H1 (cell line): ENCODE measurements around the gene ADNP2. TPM values are rescaled to one million over a fixed set of nuclear protein-coding genes. Genes with fewer than 3 reads are reported as not detected.

ENCODE experiments used
- CTCF ChIA-PET: fragments of 300-600 bp; sonication (Branson Sonifier 250); formaldehyde crosslinking; loops from one replicate; lab custom pipeline; 2021; ENCODE audit not compliant: partially characterized antibody; lab: Charles Lee
- POLR2A ChIA-PET: fragments of 300-600 bp; sonication (Branson Sonifier 250); formaldehyde crosslinking; loops from one replicate; lab custom pipeline; 2021; ENCODE audit warnings: inconsistent platforms; ENCODE audit not compliant: partially characterized antibody; lab: Charles Lee
- DNase-seq, 2 experiments: peaks; one replicate each; pipeline versions ENCODE4 v3.0.0 to v3.0.0-alpha.2; 2010 to 2022; ENCODE audit warnings: low spot score in 2 of 2, low read depth in 1 of 2, mixed read lengths in 1 of 2
- FAIRE-seq: peaks from 2 replicates; lab custom pipeline; 2011; peaks lifted over from hg19 to GRCh38; lab: Jason Lieb, UNC
- H2AFZ ChIP-seq: 2 replicates; pipeline ENCODE4 v1.8.1; 2012; ENCODE audit warnings: low read length, inconsistent platforms
- H2AK5ac ChIP-seq: 2 replicates; pipeline ENCODE4 v1.6.1; 2013; ENCODE audit warnings: low read depth, low read length
- H2BK120ac ChIP-seq: replicated peaks from 2 replicates; pipeline ENCODE3; 2013; ENCODE audit warnings: low read depth, low read length, inconsistent platforms
- H2BK12ac ChIP-seq: 2 replicates; pipeline ENCODE4 v1.6.1; 2013; ENCODE audit warnings: low read depth, low read length
- H2BK15ac ChIP-seq: 2 replicates; pipeline ENCODE4 v1.6.1; 2013; ENCODE audit warnings: low read length
- H2BK20ac ChIP-seq: 2 replicates; pipeline ENCODE4 v1.6.1; 2013; ENCODE audit warnings: low read length
- H2BK5ac ChIP-seq: 2 replicates; pipeline ENCODE4 v1.6.1; 2013; ENCODE audit warnings: low read depth, low read length
- H3K14ac ChIP-seq: 2 replicates; pipeline ENCODE4 v1.6.1; 2013; ENCODE audit warnings: inconsistent platforms; ENCODE audit not compliant: insufficient read length
- H3K18ac ChIP-seq: 2 replicates; pipeline ENCODE4 v1.6.1; 2013; ENCODE audit warnings: low read length; ENCODE audit errors: extremely low read depth
- H3K23ac ChIP-seq: 2 replicates; pipeline ENCODE4 v1.6.1; 2013; ENCODE audit warnings: inconsistent platforms; ENCODE audit not compliant: insufficient read length
- H3K23me2 ChIP-seq: 2 replicates; pipeline ENCODE4 v1.6.1; 2013; ENCODE audit warnings: low read depth, low read length
- H3K27ac ChIP-seq: 2 replicates; pipeline ENCODE4 v1.6.1; 2011; ENCODE audit warnings: low read depth, low read length, inconsistent platforms
- H3K27me3 ChIP-seq, 4 experiments: replicated peaks in 1 of 4; 1 replicate in 1 of 4; 2 replicates in 3 of 4; pipeline versions ENCODE4 v1.6.1 to v1.8.1; 2011 to 2013; ENCODE audit warnings: low read length in 3 of 4, mild to moderate bottlenecking in 3 of 4, inconsistent platforms in 2 of 4, mixed read lengths in 2 of 4, moderate library complexity in 1 of 4; ENCODE audit not compliant: control insufficient read depth in 3 of 4, insufficient read depth in 3 of 4; ENCODE audit errors: extremely low read depth in 1 of 4
- H3K36me3 ChIP-seq, 4 experiments: 2 replicates each; pipeline versions ENCODE4 v1.6.1 to v1.8.1; 2011 to 2013; ENCODE audit warnings: mild to moderate bottlenecking in 4 of 4, low read length in 3 of 4, moderate library complexity in 2 of 4, control low read depth in 1 of 4, inconsistent platforms in 1 of 4; ENCODE audit not compliant: insufficient read depth in 4 of 4, control insufficient read depth in 2 of 4
- H3K4ac ChIP-seq: replicated peaks from 2 replicates; pipeline ENCODE3; 2013; ENCODE audit warnings: low read length, low read depth, mixed read lengths, inconsistent platforms; ENCODE audit not compliant: insufficient read length
- H3K4me1 ChIP-seq, 4 experiments: replicated peaks in 1 of 4; 1 replicate in 1 of 4; 2 replicates in 3 of 4; pipeline versions ENCODE4 v1.6.1 to v1.8.1; 2011 to 2013; ENCODE audit warnings: low read length in 3 of 4, inconsistent platforms in 2 of 4, mixed read lengths in 1 of 4; ENCODE audit not compliant: insufficient read depth in 4 of 4, control insufficient read depth in 3 of 4
- H3K4me2 ChIP-seq, 2 experiments: 2 replicates each; pipeline versions ENCODE4 v1.6.1 to v1.8.1; 2011 to 2013; ENCODE audit warnings: low read depth in 2 of 2, low read length in 2 of 2, control low read depth in 1 of 2, inconsistent platforms in 1 of 2, mild to moderate bottlenecking in 1 of 2; ENCODE audit not compliant: insufficient read depth in 1 of 2
- H3K4me3 ChIP-seq, 4 experiments: fragments of 200-600, 300-600 bp in 1 of 4; sonication (generic), shearing (Covaris generic), sonication (Bioruptor Twin) in 1 of 4; 2 replicates each; pipeline versions ENCODE4 v1.5.1 to v1.8.1; 2011 to 2016; ENCODE audit warnings: low read length in 4 of 4, low read depth in 3 of 4, control low read depth in 2 of 4, inconsistent platforms in 2 of 4, mild to moderate bottlenecking in 2 of 4, mixed read lengths in 1 of 4, moderate library complexity in 1 of 4; ENCODE audit not compliant: insufficient read depth in 2 of 4; ENCODE audit errors: extremely low read depth in 1 of 4
- H3K56ac ChIP-seq: replicated peaks from 2 replicates; pipeline ENCODE3; 2013; ENCODE audit warnings: low read depth, mild to moderate bottlenecking, mixed read lengths, low read length, inconsistent platforms; ENCODE audit not compliant: insufficient read length
- H3K79me1 ChIP-seq: 2 replicates; pipeline ENCODE4 v1.6.1; 2013; ENCODE audit warnings: low read depth, low read length, control low read depth
- H3K79me2 ChIP-seq, 2 experiments: 2 replicates each; pipeline versions ENCODE4 v1.6.1 to v1.8.1; 2012 to 2013; ENCODE audit warnings: low read length in 2 of 2, mild to moderate bottlenecking in 2 of 2, inconsistent platforms in 1 of 2; ENCODE audit not compliant: insufficient read depth in 2 of 2, control insufficient read depth in 1 of 2
- H3K9ac ChIP-seq, 4 experiments: replicated peaks in 1 of 4; 1 replicate in 1 of 4; 2 replicates in 3 of 4; pipeline versions ENCODE4 v1.6.1 to v1.8.1; 2011 to 2013; ENCODE audit warnings: low read depth in 3 of 4, low read length in 3 of 4, control low read depth in 2 of 4, mild to moderate bottlenecking in 2 of 4, moderate library complexity in 2 of 4, inconsistent platforms in 1 of 4; ENCODE audit errors: extremely low read depth in 1 of 4
- H3K9me3 ChIP-seq, 2 experiments: 2 replicates each; pipeline versions ENCODE4 v1.6.1 to v1.8.1; 2012 to 2013; ENCODE audit warnings: mild to moderate bottlenecking in 2 of 2, moderate library complexity in 2 of 2, control low read depth in 1 of 2, inconsistent platforms in 1 of 2, low read depth in 1 of 2, low read length in 1 of 2, mixed read lengths in 1 of 2; ENCODE audit not compliant: insufficient read depth in 2 of 2
- H4K20me1 ChIP-seq, 2 experiments: replicated peaks in 1 of 2; 2 replicates each; pipeline versions ENCODE3 to v1.8.1; 2011 to 2013; ENCODE audit warnings: inconsistent platforms in 2 of 2, low read length in 2 of 2, mild to moderate bottlenecking in 1 of 2; ENCODE audit not compliant: insufficient read depth in 2 of 2, control insufficient read depth in 1 of 2
- H4K5ac ChIP-seq: 2 replicates; pipeline ENCODE4 v1.6.1; 2013; ENCODE audit warnings: low read length, low read depth, mixed read lengths, inconsistent platforms; ENCODE audit not compliant: insufficient read length
- H4K8ac ChIP-seq: 2 replicates; pipeline ENCODE4 v1.8.0; 2013; ENCODE audit warnings: mild to moderate bottlenecking, moderate library complexity, low read length, inconsistent platforms; ENCODE audit not compliant: insufficient read depth; ENCODE audit errors: extremely low read depth
- H4K91ac ChIP-seq: replicated peaks from 2 replicates; pipeline ENCODE3; 2013; ENCODE audit warnings: low read length, mixed read lengths, inconsistent platforms; ENCODE audit not compliant: insufficient read length
- CBX5 ChIP-seq: fragments of 300-800, 300-1000 bp; sonication (generic); IDR thresholded peaks from 2 replicates; pipeline ENCODE4 v1.7.1; 2016; ENCODE audit warnings: antibody characterized with exemption, low read length, low read depth
- CHD2 ChIP-seq: IDR thresholded peaks from 2 replicates; pipeline ENCODE4 v1.6.1; 2012; ENCODE audit warnings: low read length, improper control_type of control experiment
- CREB1 ChIP-seq: IDR thresholded peaks from 2 replicates; pipeline ENCODE4 v1.6.1; 2012; ENCODE audit warnings: inconsistent platforms
- HDAC6 ChIP-seq: IDR thresholded peaks from one replicate; pipeline ENCODE4 v1.7.1; 2012; ENCODE audit warnings: low read depth, mild to moderate bottlenecking, inconsistent platforms, low read length, moderate library complexity
- NRF1 ChIP-seq: IDR thresholded peaks from 2 replicates; pipeline ENCODE4 v1.6.1; 2011; ENCODE audit warnings: mild to moderate bottlenecking, low read depth, low read length, improper control_type of control experiment
- POLR2AphosphoS5 ChIP-seq: IDR thresholded peaks from 2 replicates; pipeline ENCODE4 v1.6.1; 2011; ENCODE audit warnings: low read depth, low read length
- RNF2 ChIP-seq: fragments of 200-900, 300-1000 bp; sonication (generic); IDR thresholded peaks from 2 replicates; pipeline ENCODE4 v1.7.1; 2016; ENCODE audit warnings: borderline replicate concordance, low read depth, mild to moderate bottlenecking, antibody characterized with exemption, low read length; ENCODE audit not compliant: poor library complexity, severe bottlenecking; ENCODE audit errors: missing control alignments
- RXRA ChIP-seq: IDR thresholded peaks from 2 replicates; pipeline ENCODE4 v1.6.1; 2011; ENCODE audit warnings: low read depth, mild to moderate bottlenecking, low read length, moderate library complexity; ENCODE audit not compliant: insufficient read depth
- SP2 ChIP-seq: IDR thresholded peaks from 2 replicates; pipeline ENCODE4 v1.6.1; 2012; ENCODE audit warnings: mild to moderate bottlenecking, low read length, inconsistent platforms
- SRF ChIP-seq: IDR thresholded peaks from 2 replicates; pipeline ENCODE4 v1.6.1; 2011; ENCODE audit warnings: mild to moderate bottlenecking, low read depth, low read length, moderate library complexity
- YY1 ChIP-seq: IDR thresholded peaks from 2 replicates; pipeline ENCODE4 v1.6.1; 2011; ENCODE audit warnings: low read depth, mild to moderate bottlenecking, low read length
- WGBS, 2 experiments: shearing (Covaris generic) in 1 of 2; methylation state at CpG; one replicate each; pipeline versions ENCODE4 v1.1.6 to v1.1.7; 2013 to 2015; ENCODE audit warnings: low lambda C conversion rate in 2 of 2, mixed read lengths in 2 of 2, inconsistent platforms in 1 of 2, low coverage in 1 of 2, missing lambda C conversion rate in 1 of 2; ENCODE audit not compliant: insufficient replicate concordance in 2 of 2, insufficient coverage in 1 of 2, insufficient read length in 1 of 2; ENCODE audit errors: extremely low coverage in 1 of 2, missing lambda C conversion rate in 1 of 2; 5-methylcytosine and 5-hydroxymethylcytosine counted together
- polyA plus RNA-seq, 7 experiments: library from polyadenylated mRNA; depleted of rRNA in 3 of 7; stranded (reverse) in 5 of 7; unstranded in 2 of 7; fragments of >200 nt in 5 of 7; fragments of 200-250 nt in 2 of 7; gene quantifications; 1 replicate in 5 of 7; 2 replicates in 1 of 7; 4 replicates in 1 of 7; pipeline versions ENCODE4 v1.2.1 to v1.2.3, GENCODE V29; 2011 to 2013; ENCODE audit warnings: missing spikeins in 2 of 7, mixed read lengths in 2 of 7
- total RNA-seq: library from RNA; stranded (reverse); fragmentation: NEBNext Ultra II Directional; extraction: Animal tissue kit (Norgen Biotek cat#: 25700); gene quantifications from 2 replicates; pipeline ENCODE4 v1.2.1, GENCODE V29; 2021
- TF ChIP-seq, protein P1 (sequence below): IDR thresholded peaks from 2 replicates; pipeline ENCODE4 v1.6.1; 2011; ENCODE audit warnings: low read length, improper control_type of control experiment

The ADNP2 gene
- total and polyA plus RNA-seq, 2 of the 8 experiments (the other 6 are each of a cell fraction or from before 2014, with no cell fraction given): 25.1 to 61.6 TPM

- H2AFZ ChIP-seq: peak overlapping the region; percentile 76; the same call in 1 of the 2 replicates
- peaks cover 3 to 10% of the 10 kb centered on the region in 2 experiments for H4K20me1 ChIP-seq
- H3K79me1 ChIP-seq: no peaks in the 10 kb centered on the region
- peaks cover 4% of the 10 kb centered on the region; the same call in 1 of the 2 replicates for H3K23me2 ChIP-seq
- H3K18ac ChIP-seq: peak overlapping the region; percentile 88
- no peak overlapping the region for H3K14ac ChIP-seq
- ChIA-PET POLR2A (interaction anchor here (0.6 to 1.2 kb wide), 2 partner anchors 11 to 73 kb away, joined by 3 read pairs; no protein-coding TSS in a partner anchor), CTCF (interaction anchor here (0.6 to 2.9 kb wide), 6 partner anchors 14 to 84 kb away, joined by 3 to 8 read pairs (median 4); partner anchors contain the start of gene RBFA)
- H2BK20ac ChIP-seq: peak overlapping the region; percentile 49; the same call in 1 of the 2 replicates
- no peak overlapping the region for H4K8ac ChIP-seq
- H3K36me3 ChIP-seq: peaks cover 0 to 8% (median 0%) of the 10 kb centered on the region in 4 experiments; a peak in 2 of 8 replicates
- H3K79me2 ChIP-seq: peaks cover 16 to 20% of the 10 kb centered on the region in 2 experiments
- H3K9me3 ChIP-seq: no peaks in the 10 kb centered on the region; a peak in 1 of 4 replicates
- H2BK15ac ChIP-seq: 0 out of 2 replicates have a peak overlapping the region, but pooled peaks have one; percentile 48
- no peak overlapping the region for H3K23ac ChIP-seq
- FAIRE-seq: no peak
- no peaks in the 10 kb centered on the region for H3K27me3 ChIP-seq
- H4K91ac ChIP-seq: peak overlapping the region; percentile 25
- H3K56ac ChIP-seq: no peak overlapping the region
- H2AK5ac ChIP-seq: 0 out of 2 replicates have a peak overlapping the region, but pooled peaks have one; percentile 25
- DNase-seq: no peak
- 77% methylated on average over 6 of the region's 6 CpGs; no CpG with 5 or more reads in 1 of the 2 experiments for WGBS, 2 experiments
- H3K4ac ChIP-seq: peak overlapping the region; percentile 1
- no peak overlapping the region for H2BK120ac ChIP-seq
- no peak overlapping the region for H3K9ac ChIP-seq
- no peak overlapping the region for H3K27ac ChIP-seq
- peaks cover 7 to 28% (median 24%) of the 10 kb centered on the region in 4 experiments for H3K4me1 ChIP-seq
- no peak overlapping the region for H3K4me3 ChIP-seq
- H3K4me2 ChIP-seq: no peak overlapping the region
- H2BK5ac ChIP-seq: no peak overlapping the region; the same call in 1 of the 2 replicates
- no peak overlapping the region for H4K5ac ChIP-seq
- peak overlapping the region; percentile 92; the same call in 1 of the 2 replicates for H2BK12ac ChIP-seq
- no peak for TF ChIP-seq CREB1
- no peak for TF ChIP-seq POLR2AphosphoS5
- no peak for TF ChIP-seq YY1
- TF ChIP-seq, protein P1, sequence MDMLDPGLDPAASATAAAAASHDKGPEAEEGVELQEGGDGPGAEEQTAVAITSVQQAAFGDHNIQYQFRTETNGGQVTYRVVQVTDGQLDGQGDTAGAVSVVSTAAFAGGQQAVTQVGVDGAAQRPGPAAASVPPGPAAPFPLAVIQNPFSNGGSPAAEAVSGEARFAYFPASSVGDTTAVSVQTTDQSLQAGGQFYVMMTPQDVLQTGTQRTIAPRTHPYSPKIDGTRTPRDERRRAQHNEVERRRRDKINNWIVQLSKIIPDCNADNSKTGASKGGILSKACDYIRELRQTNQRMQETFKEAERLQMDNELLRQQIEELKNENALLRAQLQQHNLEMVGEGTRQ: no peak
- TF ChIP-seq NRF1: no peak
- no peak for TF ChIP-seq CBX5
- TF ChIP-seq RNF2: no peak
- TF ChIP-seq SP2: no peak
- no peak for TF ChIP-seq RXRA
- TF ChIP-seq CHD2: no peak
- TF ChIP-seq SRF: no peak
- TF ChIP-seq HDAC6: no peak
These were observed 2.5 kb upstream of the ADNP2 start for GRCh38 chr18:80106482-80107051.
